Caki2 (cell line): Measurements from ENCODE around the gene HINT3. TPM values are rescaled to one million over a fixed set of nuclear protein-coding genes. Genes with fewer than 3 reads are reported as not detected.

Experiments used
- DNase-seq: peaks from one replicate; pipeline ENCODE4 v3.0.0-alpha.2; 2015; ENCODE audit warnings: low read depth
- in situ Hi-C: cut with HindIII; loops from 2 replicates; pipeline ENCODE4 v1.10.0; 2016; ENCODE audit warnings: low sequenced_read_pairs, low pct_unique_long_range_greater_than_20kb, mixed read lengths
- total RNA-seq: library from RNA; depleted of rRNA; stranded (reverse); fragments of >200 nt; shearing (Covaris generic); gene quantifications from 2 replicates; pipeline ENCODE4 v1.2.3, GENCODE V29; 2014; ENCODE audit warnings: low replicate concordance; rRNA removed

Gene HINT3
- total RNA-seq, 1 experiment from 2014 or later, result 6.6 TPM

- in situ Hi-C loops, result no loop called here
- DNase-seq, result no peak
Measured at GRCh38 chr6:126027601-126028000, 71.0 kb downstream of the HINT3 start.

Other genes starting within 250 kb of the HINT3 start
- 3.2 TPM in 2 replicates for gene HEY2, start 207.1 kb upstream of the HINT3 start, total RNA-seq
- 25.9 and 36.1 TPM in 2 replicates for gene NCOA7, start 165.8 kb upstream of the HINT3 start, total RNA-seq
- 8.1 and 10.9 TPM in 2 replicates for gene TRMT11, start 29.8 kb downstream of the HINT3 start, total RNA-seq